Colonic mucosa (tissue), 4 donors: ENCODE data around the gene SQSTM1. TPM values are rescaled to one million over a fixed set of nuclear protein-coding genes. Genes with fewer than 3 reads are reported as not detected.

Experiments used
- DNase-seq: peaks from one replicate; pipeline ENCODE4 v3.0.0-alpha.2; 2020
- H3K27ac ChIP-seq: fragments of 200-600 bp; one replicate; pipeline ENCODE4 v1.8.0; 2021
- H3K27me3 ChIP-seq: fragments of 200-600 bp; one replicate; pipeline ENCODE4 v1.8.0; 2021
- H3K36me3 ChIP-seq: fragments of 200-600 bp; one replicate; pipeline ENCODE4 v1.8.0; 2021
- H3K4me1 ChIP-seq: fragments of 200-600 bp; one replicate; pipeline ENCODE4 v1.8.0; 2021; ENCODE audit warnings: mild to moderate bottlenecking
- H3K4me3 ChIP-seq: fragments of 200-600 bp; one replicate; pipeline ENCODE4 v1.8.0; 2021
- H3K9ac ChIP-seq, 2 donors: one replicate each; pipeline ENCODE4 v1.7.0; 2013; ENCODE audit warnings: control low read depth in 2 of 2, low read depth in 2 of 2, low read length in 2 of 2
- H3K9me3 ChIP-seq: fragments of 200-600 bp; one replicate; pipeline ENCODE4 v1.8.0; 2021
- CTCF ChIP-seq: fragments of 200-600 bp; IDR thresholded peaks from one replicate; pipeline ENCODE4 v1.8.0; 2022; ENCODE audit warnings: antibody characterized with exemption, mild to moderate bottlenecking
- intact Hi-C: fragments of 100-400 bp; cut with DNase I; formaldehyde crosslinking; loops from one replicate; pipeline ENCODE4 v1.14.1; 2022
- total RNA-seq, 2 donors: library from RNA; stranded (reverse); fragmentation: NEBNext Ultra II Directional in 1 of 2; extraction: Animal tissue kit (Norgen Biotek cat#: 25700) in 1 of 2; gene quantifications; one replicate each; pipeline ENCODE4 v1.2.1, GENCODE V29; 2021
- donor health status: healthy.
- donor health status: DM: no; HTN: no; CAD: no.
- donor health status: DM: no; HTN: no; CAD: no.

Gene SQSTM1
- total RNA-seq, 2 donors from 2014 or later, result 262 to 388 TPM

GRCh38 chr5:179872055-179872827, 51.5 kb downstream of the SQSTM1 start:
- H3K4me3 ChIP-seq, result no peak overlapping the region
- no peaks in the 10 kb centered on the region for H3K27me3 ChIP-seq
- no peak overlapping the region for H3K9ac ChIP-seq
- H3K36me3 ChIP-seq, result peaks cover 29% of the 10 kb centered on the region
- no peak overlapping the region for H3K27ac ChIP-seq
- H3K4me1 ChIP-seq, result no peaks in the 10 kb centered on the region
- intact Hi-C loops, result no loop called here
- no peak for DNase-seq
- no peak for TF ChIP-seq CTCF
- no peaks in the 10 kb centered on the region for H3K9me3 ChIP-seq

DNA sequence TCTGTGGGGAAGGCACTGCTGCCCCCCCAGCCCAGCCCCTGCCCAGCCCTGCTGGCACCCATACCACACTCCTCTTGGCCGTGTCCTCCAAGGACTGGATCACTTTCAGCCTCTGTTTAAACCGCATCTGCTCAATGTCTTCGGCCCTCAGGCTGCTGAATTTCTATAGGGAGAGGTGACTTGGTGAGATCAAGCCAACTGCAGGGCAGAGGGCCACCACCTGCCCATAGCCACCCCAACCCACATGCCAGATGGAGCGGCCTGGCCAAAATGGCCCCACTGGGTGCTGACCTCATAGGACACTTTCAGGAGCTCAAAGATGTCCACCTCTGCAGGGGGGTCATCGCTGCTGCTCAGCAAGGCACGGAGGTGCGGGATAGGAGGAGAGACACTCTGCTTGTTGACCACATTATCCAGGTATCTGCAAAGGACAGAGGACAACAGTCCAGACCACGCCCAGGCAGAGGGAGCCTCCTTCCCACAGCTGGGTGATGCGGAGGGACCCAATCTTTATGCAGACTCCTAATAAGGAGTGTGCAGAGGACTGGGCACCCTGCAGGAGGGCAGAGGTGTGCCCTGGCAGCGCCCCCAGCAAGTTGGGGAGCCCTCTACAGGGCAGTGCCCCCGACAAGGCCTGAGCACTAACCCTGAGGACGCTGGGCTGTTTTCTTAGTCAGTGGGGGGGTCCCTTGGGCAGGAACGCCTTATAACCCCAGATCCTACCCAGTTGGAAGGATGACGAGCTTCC, 52.3 kb downstream of the SQSTM1 start:
- Histone ChIP-seq H3K27ac (no peak overlapping the region), H3K4me3 (no peak overlapping the region), H3K27me3 (no peaks in the 10 kb centered on the region), H3K9me3 (no peaks in the 10 kb centered on the region), H3K36me3 (peaks cover 29% of the 10 kb centered on the region), H3K9ac (no peak overlapping the region), H3K4me1 (no peaks in the 10 kb centered on the region)
- intact Hi-C loops, result no loop called here
- no peak for DNase-seq
- no peak for TF ChIP-seq CTCF

DNA sequence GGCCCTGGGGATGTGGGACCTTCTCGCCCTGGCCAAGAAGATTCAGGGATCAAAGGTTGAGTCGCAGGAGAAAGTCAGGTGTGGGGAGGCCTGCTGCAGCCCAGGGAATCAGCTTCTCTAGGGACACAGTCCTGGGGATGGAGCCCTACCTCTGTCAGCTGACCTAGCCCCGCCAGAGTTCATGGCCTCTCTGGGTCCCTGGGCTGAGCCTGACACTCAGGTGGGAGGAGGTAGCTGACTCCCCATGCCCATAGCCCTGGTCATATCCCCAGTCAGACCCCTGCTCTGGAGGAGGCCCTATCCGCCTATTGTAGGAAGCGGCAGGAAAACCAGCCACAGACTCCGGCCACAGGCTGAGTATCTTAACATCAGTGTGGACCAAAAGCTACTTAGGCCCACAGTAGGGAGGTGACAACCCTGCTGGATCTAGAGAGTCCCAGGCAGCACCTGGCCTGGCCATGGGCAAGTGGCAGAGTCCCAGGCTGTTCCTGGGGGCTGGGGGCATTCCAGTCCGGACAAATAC, 52.9 kb downstream of the SQSTM1 start:
- Histone ChIP-seq H3K9me3 (no peaks in the 10 kb centered on the region), H3K4me3 (no peak overlapping the region), H3K27ac (no peak overlapping the region), H3K4me1 (no peaks in the 10 kb centered on the region), H3K27me3 (no peaks in the 10 kb centered on the region), H3K9ac (no peak overlapping the region), H3K36me3 (peaks cover 29% of the 10 kb centered on the region)
- DNase-seq, result no peak
- intact Hi-C loops, result no loop called here
- no peak for TF ChIP-seq CTCF

DNA sequence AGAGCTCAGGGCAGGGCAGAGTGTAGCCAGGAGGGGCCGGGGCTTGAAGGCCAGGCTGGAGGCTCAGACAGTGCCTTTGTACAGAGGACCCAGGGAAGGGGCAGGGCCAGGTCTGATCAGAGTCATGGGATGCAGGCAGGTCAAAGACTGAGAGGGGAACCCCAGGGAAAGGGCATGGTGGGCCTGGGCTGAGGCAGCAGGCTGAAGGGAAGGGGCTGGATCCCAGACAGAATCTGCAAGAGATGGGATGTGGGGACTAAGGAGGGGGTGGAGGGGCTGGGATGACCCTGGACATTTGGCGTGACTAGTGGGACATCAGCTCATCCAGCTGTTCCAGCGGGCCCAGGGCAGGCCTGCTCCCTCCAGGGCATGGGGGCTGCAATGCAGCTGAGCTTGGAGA, 53.4 kb downstream of the SQSTM1 start:
- H3K27me3 ChIP-seq, result no peaks in the 10 kb centered on the region
- no peaks in the 10 kb centered on the region for H3K9me3 ChIP-seq
- no peak overlapping the region for H3K4me3 ChIP-seq
- intact Hi-C loops, result no loop called here
- DNase-seq, result no peak
- TF ChIP-seq CTCF, result no peak
- H3K27ac ChIP-seq, result no peak overlapping the region
- peaks cover 29% of the 10 kb centered on the region for H3K36me3 ChIP-seq
- no peaks in the 10 kb centered on the region for H3K4me1 ChIP-seq
- no peak overlapping the region for H3K9ac ChIP-seq

GRCh38 chr5:179874536-179875292, 54.0 kb downstream of the SQSTM1 start:
- H3K9ac ChIP-seq, result no peak overlapping the region
- peaks cover 29% of the 10 kb centered on the region for H3K36me3 ChIP-seq
- H3K9me3 ChIP-seq, result no peaks in the 10 kb centered on the region
- H3K27ac ChIP-seq, result no peak overlapping the region
- H3K4me1 ChIP-seq, result no peaks in the 10 kb centered on the region
- no peak overlapping the region for H3K4me3 ChIP-seq
- H3K27me3 ChIP-seq, result no peaks in the 10 kb centered on the region
- TF ChIP-seq CTCF, result no peak
- no peak for DNase-seq
- intact Hi-C loops, result no loop called here
